Measurements from ENCODE around the gene KLRC4.
A peak's percentile ranks its signal among the peaks of the same experiment; 100 is the strongest.
"Not testable (repeated sequence)": the region's sequence is repeated elsewhere in the genome, so short reads cannot be mapped to it uniquely, and the experiment has no call there.

KLRC4 gene

GRCh38 chr12:10369557-10370415 lies 39.8 kb downstream of the KLRC4 start:
- DNase-seq = peak in 1 of 10 donors; percentile 65
- intact Hi-C loops (cut with DNase I) = no loop called here

- intact Hi-C loops (cut with DNase I) = no loop called here
- peak in 2 of 10 donors; percentile 55 to 73 for DNase-seq
These were observed 41.1 kb downstream of the KLRC4 start for GRCh38 chr12:10368206-10369171.

DNA sequence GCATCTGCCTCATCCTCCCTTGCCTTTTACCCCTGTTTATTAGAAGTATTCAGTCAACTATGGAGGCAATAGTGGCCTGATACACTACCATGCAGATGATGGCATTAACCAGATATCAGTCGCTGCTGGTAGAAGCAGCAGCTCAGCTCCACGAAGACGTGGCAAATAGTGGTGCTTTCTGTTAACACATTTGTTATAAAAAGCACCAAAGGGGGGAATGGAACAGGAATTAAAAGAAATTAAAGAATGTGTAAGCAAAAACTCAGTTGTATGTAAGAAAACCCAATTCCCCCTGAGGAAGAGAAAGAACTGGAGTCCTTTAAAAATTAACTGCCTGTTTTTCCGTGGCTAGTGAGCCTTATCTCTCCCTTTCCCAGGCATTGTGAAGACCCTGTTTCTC lies 41.8 kb downstream of the KLRC4 start:
- DNase-seq; intact Hi-C loops (cut with DNase I): not testable (repeated sequence)

GRCh38 chr12:10366875-10367274 lies 42.7 kb downstream of the KLRC4 start:
- DNase-seq = no peak
- intact Hi-C loops (cut with DNase I) = no loop called here

GRCh38 chr12:10365696-10366405 lies 43.7 kb downstream of the KLRC4 start:
- intact Hi-C loops (cut with DNase I) = no loop called here
- DNase-seq = no peak

DNA sequence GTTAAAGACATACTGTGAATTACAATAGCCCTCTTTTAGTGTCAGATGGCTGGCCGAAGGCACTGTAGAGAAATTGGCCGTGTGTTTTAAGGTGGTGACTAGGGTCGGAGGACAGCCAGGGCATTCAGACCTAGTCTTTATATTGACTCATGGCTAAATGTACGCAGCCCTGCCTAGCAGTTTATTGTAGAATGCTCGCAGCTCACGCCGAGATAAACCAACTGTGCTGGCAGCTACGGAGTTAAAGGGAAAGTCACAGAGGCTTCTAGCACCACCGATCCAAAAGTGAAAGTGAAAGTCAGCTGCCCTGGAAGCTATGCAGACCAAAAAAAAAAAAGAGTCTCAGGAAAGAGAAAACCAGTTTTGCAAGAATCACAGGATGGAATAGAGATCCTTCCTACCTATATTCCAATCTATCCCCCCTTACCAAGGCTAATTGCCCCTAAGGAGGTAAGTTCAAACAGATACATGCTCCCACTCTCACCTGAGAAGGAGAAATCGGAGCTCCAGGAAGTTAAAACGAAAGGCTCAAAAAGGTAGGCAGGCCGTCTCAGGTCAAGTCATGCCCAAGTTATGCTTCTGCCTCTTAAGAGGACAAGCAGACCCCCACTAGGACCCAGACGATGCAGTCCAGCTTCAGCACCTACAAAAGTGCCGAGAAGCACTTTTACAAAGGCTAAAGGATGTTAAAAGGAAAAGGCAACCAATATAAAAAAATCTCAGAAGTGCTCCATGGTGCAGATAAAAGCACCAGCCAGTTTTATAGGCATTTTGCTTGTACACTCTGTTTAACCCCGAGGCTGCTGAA lies 44.5 kb downstream of the KLRC4 start:
- intact Hi-C loops (cut with DNase I) = no loop called here
- DNase-seq = peak in 8 of 10 donors; percentile 19 to 89 (median 62)

- intact Hi-C loops (cut with DNase I) = no loop called here
- peak in 8 of 10 donors; percentile 26 to 87 (median 50) for DNase-seq
These were observed 45.4 kb downstream of the KLRC4 start for GRCh38 chr12:10363914-10364814.

DNA sequence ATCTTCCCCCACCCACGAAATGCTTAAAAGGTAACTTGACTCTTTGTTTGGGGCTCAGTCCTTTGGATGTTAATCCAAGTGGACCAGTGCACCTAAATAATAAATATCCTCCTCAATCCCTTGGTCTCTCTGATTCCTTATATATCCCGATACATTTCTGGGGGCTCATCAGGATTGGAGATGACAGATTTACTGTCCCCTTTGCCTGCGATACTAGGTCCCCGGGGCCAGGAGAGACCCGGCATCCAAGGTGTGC lies 46.0 kb downstream of the KLRC4 start:
- DNase-seq = no peak

GRCh38 chr12:10362828-10363657 lies 46.5 kb downstream of the KLRC4 start:
- DNase-seq = no peak
- intact Hi-C loops (cut with DNase I) = no loop called here

More for the DNA sequence above, 46.0 kb downstream of the KLRC4 start:
- intact Hi-C loops (cut with DNase I) = no loop called here

- intact Hi-C loops (cut with DNase I) = no loop called here
- no peak for DNase-seq
These were observed 47.2 kb downstream of the KLRC4 start for GRCh38 chr12:10362325-10362724.

- intact Hi-C loops (cut with DNase I) = no loop called here
- no peak for DNase-seq
These were observed 47.9 kb downstream of the KLRC4 start for GRCh38 chr12:10361622-10362021.

DNA sequence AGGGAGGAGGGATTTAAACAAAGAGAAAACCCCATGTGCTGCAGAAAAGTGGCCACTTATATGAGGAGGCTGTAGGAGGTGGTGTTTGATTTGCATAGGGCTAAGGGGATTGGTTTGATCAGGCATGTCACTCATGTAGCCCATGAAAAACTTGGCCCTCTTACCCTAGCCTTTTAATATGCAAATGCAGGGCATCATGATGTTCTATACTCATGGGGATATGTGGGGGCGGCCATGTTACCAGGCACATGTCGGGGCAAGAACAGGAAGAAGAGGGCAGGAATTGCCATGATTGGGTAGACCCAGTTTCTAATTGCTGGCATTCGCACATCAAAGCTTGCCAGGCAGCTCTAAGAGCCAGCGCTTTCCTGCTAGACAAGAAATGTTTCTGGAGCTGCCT lies 48.5 kb downstream of the KLRC4 start:
- intact Hi-C loops (cut with DNase I) = no loop called here
- DNase-seq = peak in 2 of 10 donors; percentile 26 to 63

DNA sequence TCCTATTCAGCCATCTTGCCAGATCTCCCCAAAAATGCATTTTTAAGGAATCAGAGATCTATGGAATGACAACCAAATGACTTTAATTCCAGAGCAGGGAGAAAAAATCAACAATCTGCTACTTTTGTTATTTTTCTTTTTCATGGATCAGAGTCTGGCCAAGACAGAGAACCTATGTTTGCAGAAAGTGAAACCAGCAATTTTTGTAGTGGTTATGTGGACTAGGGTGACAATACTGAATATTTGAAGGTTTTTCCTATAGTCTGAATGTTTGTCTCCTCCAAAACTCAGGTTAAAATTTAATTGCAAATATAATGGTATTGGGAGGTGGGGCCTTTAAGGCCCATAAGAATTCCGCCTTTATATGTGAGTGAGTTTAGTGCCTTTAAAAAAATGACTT lies 50.6 kb downstream of the KLRC4 start:
- no peak for DNase-seq
- intact Hi-C loops (cut with DNase I) = no loop called here

DNA sequence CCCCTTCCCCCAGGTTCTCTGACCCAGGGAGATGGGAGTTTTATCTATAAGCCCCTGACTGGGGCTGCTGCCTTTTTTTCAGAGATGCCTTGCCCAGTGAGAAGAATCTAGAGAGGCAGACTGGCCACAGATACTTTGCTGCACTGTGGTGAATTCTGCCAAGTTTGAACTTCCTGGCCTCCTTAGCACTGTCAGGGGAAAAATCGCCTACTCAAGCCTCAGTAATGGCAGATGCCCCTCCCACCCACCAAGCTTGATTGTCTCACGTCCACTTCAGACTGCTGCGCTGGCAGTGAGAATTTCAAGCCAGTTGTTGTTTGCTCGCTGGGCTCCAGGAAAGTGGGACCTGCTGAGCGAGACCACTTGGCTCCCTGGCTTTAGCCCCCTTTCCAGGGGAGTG lies 51.4 kb downstream of the KLRC4 start:
- intact Hi-C loops (cut with DNase I) = no loop called here
- peak in 2 of 10 donors; percentile 39 to 57 for DNase-seq
